IMR-90 (cell line): ENCODE data around the gene MZF1. TPM values are rescaled to one million over a fixed set of nuclear protein-coding genes. Genes with fewer than 3 reads are reported as not detected.
A peak's percentile ranks its signal among the peaks of the same experiment; 100 is the strongest.

Source experiments
- ATAC-seq: fragments of 200-7000 bp; cut with Tn5 transposase; 2 replicates; pipeline ENCODE4 v1.9.1; 2020; ENCODE audit warnings: low read depth, mild to moderate bottlenecking, moderate library complexity
- BruUV-seq: library from RNA; stranded (reverse); fragments of 400-500 nt; replicated peaks from 2 replicates; lab custom pipeline; 2021; lab: Mats Ljungman, UMichigan
- CTCF ChIA-PET: fragments of 300-600 bp; formaldehyde crosslinking; extraction: SDS; loops from one replicate; lab custom pipeline; 2021; ENCODE audit warnings: antibody characterized with exemption; lab: Yijun Ruan, JAX
- POLR2A ChIA-PET: fragments of 300-600 bp; sonication (Branson Sonifier 250); formaldehyde crosslinking; loops from one replicate; lab custom pipeline; 2022; ENCODE audit warnings: antibody characterized with exemption; ENCODE audit not compliant: unreplicated experiment; lab: Charles Lee
- DNase-seq: peaks from one replicate; pipeline ENCODE4 v3.0.0; 2013
- H2AFZ ChIP-seq: replicated peaks from 2 replicates; pipeline ENCODE3; 2013; ENCODE audit warnings: low read length, mild to moderate bottlenecking; ENCODE audit not compliant: poor library complexity
- H2AK5ac ChIP-seq: 2 replicates; pipeline ENCODE4 v1.6.1; 2013; ENCODE audit warnings: low read depth, low read length, inconsistent platforms
- H2AK9ac ChIP-seq: replicated peaks from 2 replicates; pipeline ENCODE3; 2013; ENCODE audit warnings: mild to moderate bottlenecking, low read depth, low read length, moderate library complexity; ENCODE audit not compliant: poor library complexity
- H2BK120ac ChIP-seq: 2 replicates; pipeline ENCODE4 v1.6.1; 2013; ENCODE audit warnings: low read depth, low read length, inconsistent platforms
- H2BK15ac ChIP-seq: 3 replicates; pipeline ENCODE4 v1.6.1; 2013; ENCODE audit warnings: low read depth, low read length, inconsistent platforms
- H2BK20ac ChIP-seq: 2 replicates; pipeline ENCODE4 v1.6.1; 2013; ENCODE audit warnings: low read depth, mild to moderate bottlenecking, inconsistent platforms, low read length, moderate library complexity
- H2BK5ac ChIP-seq: 2 replicates; pipeline ENCODE4 v1.6.1; 2013; ENCODE audit warnings: mild to moderate bottlenecking, low read depth, low read length, inconsistent platforms; ENCODE audit not compliant: poor library complexity, severe bottlenecking
- H3K14ac ChIP-seq: replicated peaks from 2 replicates; pipeline ENCODE4 v1.6.1; 2013; ENCODE audit warnings: low read depth, low read length, inconsistent platforms
- H3K18ac ChIP-seq: 2 replicates; pipeline ENCODE4 v1.6.1; 2013; ENCODE audit warnings: low read depth, low read length, control low read depth
- H3K23ac ChIP-seq: 2 replicates; pipeline ENCODE4 v1.6.1; 2013; ENCODE audit warnings: low read depth, low read length, inconsistent platforms
- H3K27ac ChIP-seq: 2 replicates; pipeline ENCODE4 v1.5.1; 2013; ENCODE audit warnings: mild to moderate bottlenecking, control low read depth, low read length; ENCODE audit not compliant: insufficient read depth
- H3K27me3 ChIP-seq: 2 replicates; pipeline ENCODE4 v1.6.1; 2013; ENCODE audit warnings: low read length; ENCODE audit not compliant: control insufficient read depth, insufficient read depth
- H3K36me3 ChIP-seq: 2 replicates; pipeline ENCODE4 v1.6.1; 2013; ENCODE audit warnings: low read length, mixed read lengths; ENCODE audit not compliant: control insufficient read depth, insufficient read depth
- H3K4ac ChIP-seq: 2 replicates; pipeline ENCODE4 v1.6.1; 2013; ENCODE audit warnings: low read depth, low read length, inconsistent platforms
- H3K4me1 ChIP-seq: 2 replicates; pipeline ENCODE4 v1.6.1; 2013; ENCODE audit warnings: low read length, mixed read lengths; ENCODE audit not compliant: control insufficient read depth, insufficient read depth
- H3K4me2 ChIP-seq: 2 replicates; pipeline ENCODE4 v1.6.1; 2013; ENCODE audit warnings: low read depth, mild to moderate bottlenecking, control low read depth, low read length, moderate library complexity
- H3K4me3 ChIP-seq: 2 replicates; pipeline ENCODE4 v1.5.1; 2013; ENCODE audit warnings: low read depth, mild to moderate bottlenecking, control low read depth, low read length, moderate library complexity; ENCODE audit not compliant: insufficient read depth
- H3K56ac ChIP-seq: 2 replicates; pipeline ENCODE4 v1.6.1; 2013; ENCODE audit warnings: low read length, inconsistent platforms; ENCODE audit not compliant: insufficient read depth; ENCODE audit errors: extremely low read depth
- H3K79me1 ChIP-seq, 2 experiments: 2 replicates each; pipeline ENCODE4 v1.6.1; 2013; ENCODE audit warnings: low read length in 2 of 2, inconsistent platforms in 1 of 2, low read depth in 1 of 2
- H3K9ac ChIP-seq: 2 replicates; pipeline ENCODE4 v1.6.1; 2013; ENCODE audit warnings: low read depth, low read length, control low read depth
- H3K9me1 ChIP-seq: 2 replicates; pipeline ENCODE4 v1.6.1; 2013; ENCODE audit warnings: low read length, inconsistent platforms; ENCODE audit not compliant: insufficient read depth
- H3K9me3 ChIP-seq: 2 replicates; pipeline ENCODE4 v1.6.1; 2013; ENCODE audit warnings: low read length; ENCODE audit not compliant: control insufficient read depth, insufficient read depth
- H4K20me1 ChIP-seq: 2 replicates; pipeline ENCODE4 v1.6.1; 2013; ENCODE audit warnings: low read length, inconsistent platforms; ENCODE audit not compliant: insufficient read depth
- H4K5ac ChIP-seq: 2 replicates; pipeline ENCODE4 v1.6.1; 2013; ENCODE audit warnings: mild to moderate bottlenecking, low read depth, low read length, control low read depth
- H4K8ac ChIP-seq, 2 experiments: 2 replicates each; pipeline ENCODE4 v1.6.1; 2013; ENCODE audit warnings: low read depth in 2 of 2, low read length in 2 of 2, control low read depth in 1 of 2, inconsistent platforms in 1 of 2
- H4K91ac ChIP-seq: 2 replicates; pipeline ENCODE4 v1.6.1; 2013; ENCODE audit warnings: low read depth, low read length, inconsistent platforms; ENCODE audit not compliant: insufficient read depth
- BHLHE40 ChIP-seq: fragments of 150-350 bp; IDR thresholded peaks from 2 replicates; pipeline ENCODE4 v1.6.1; 2016; ENCODE audit warnings: mild to moderate bottlenecking, low read depth, low read length
- CEBPB ChIP-seq: IDR thresholded peaks from 2 replicates; pipeline ENCODE4 v1.6.1; 2012; ENCODE audit warnings: low read depth, low read length, improper control_type of control experiment
- CHD1 ChIP-seq: IDR thresholded peaks from 2 replicates; pipeline ENCODE4 v1.6.1; 2012; ENCODE audit warnings: low read depth, low read length, improper control_type of control experiment
- CTCF ChIP-seq: conservative IDR thresholded peaks from 2 replicates; pipeline ENCODE4 v1.5.1; 2012; ENCODE audit warnings: mild to moderate bottlenecking, low read depth, low read length, improper control_type of control experiment
- FOS ChIP-seq: fragments of 150-350 bp; IDR thresholded peaks from 2 replicates; pipeline ENCODE4 v1.6.1; 2016; ENCODE audit warnings: low read depth, low read length
- MAFK ChIP-seq: IDR thresholded peaks from 2 replicates; pipeline ENCODE4 v1.6.1; 2012; ENCODE audit warnings: low read depth, low read length, improper control_type of control experiment
- MXI1 ChIP-seq: IDR thresholded peaks from 2 replicates; pipeline ENCODE4 v1.6.1; 2012; ENCODE audit warnings: low read depth, mild to moderate bottlenecking, low read length, moderate library complexity, borderline replicate concordance
- NFE2L2 ChIP-seq: fragments of 150-350 bp; IDR thresholded peaks from 2 replicates; pipeline ENCODE4 v1.6.1; 2016; ENCODE audit warnings: low read depth, mild to moderate bottlenecking, low read length
- POLR2A ChIP-seq: IDR thresholded peaks from 2 replicates; pipeline ENCODE4 v1.6.1; 2012; ENCODE audit warnings: mild to moderate bottlenecking, low read depth, low read length
- RCOR1 ChIP-seq: IDR thresholded peaks from 2 replicates; pipeline ENCODE4 v1.6.1; 2012; ENCODE audit warnings: mild to moderate bottlenecking, low read length, improper control_type of control experiment; ENCODE audit not compliant: insufficient replicate concordance
- RFX5 ChIP-seq: IDR thresholded peaks from 2 replicates; pipeline ENCODE4 v1.8.0; 2012; ENCODE audit warnings: low read depth, mild to moderate bottlenecking, low read length, moderate library complexity
- SMC3 ChIP-seq: fragments of 150-350 bp; IDR thresholded peaks from 2 replicates; pipeline ENCODE4 v1.6.1; 2016; ENCODE audit warnings: low read depth, mild to moderate bottlenecking, antibody characterized with exemption, low read length, moderate library complexity
- WGBS, 2 experiments: methylation state at CpG; one replicate each; pipeline versions ENCODE4 v1.1.5 to v1.1.7; 2013; ENCODE audit warnings: missing lambda C conversion rate in 2 of 2; ENCODE audit not compliant: insufficient read length in 1 of 2; ENCODE audit errors: extremely low coverage in 2 of 2; 5-methylcytosine and 5-hydroxymethylcytosine counted together
- dilution Hi-C: fragments of 300-500 bp; cut with HindIII; formaldehyde crosslinking; loops from one replicate; pipeline ENCODE4 v1.14.3; 2018; ENCODE audit warnings: low sequenced_read_pairs; ENCODE audit not compliant: unreplicated experiment
- in situ Hi-C: fragments of 300-500 bp; cut with MboI; formaldehyde crosslinking; loops from 3 replicates; pipeline ENCODE4 v1.14.3; 2019; ENCODE audit warnings: low sequenced_read_pairs, inconsistent platforms, mixed read lengths
- intact Hi-C: fragments of 100-400 bp; cut with micrococcal nuclease; formaldehyde crosslinking; loops from 2 replicates; pipeline ENCODE4 v1.10.0; 2022
- polyA plus RNA-seq, 3 experiments: library from polyadenylated mRNA; depleted of rRNA; stranded (reverse); fragments of >200 nt; gene quantifications; 2 replicates each; pipeline ENCODE4 v1.2.3, GENCODE V29; 2012; ENCODE audit warnings: low replicate concordance in 1 of 3
- total RNA-seq: library from RNA; depleted of rRNA; stranded (reverse); fragments of >200 nt; gene quantifications from 2 replicates; pipeline ENCODE4 v1.2.3, GENCODE V29; 2012
- TF ChIP-seq, protein P1 (sequence below): fragments of 150-350 bp; IDR thresholded peaks from 2 replicates; pipeline ENCODE4 v1.6.1; 2016; ENCODE audit warnings: low read depth, mild to moderate bottlenecking, low read length, moderate library complexity, borderline replicate concordance
- TF ChIP-seq, protein P2 (sequence below): fragments of 150-350 bp; IDR thresholded peaks from 2 replicates; pipeline ENCODE4 v1.6.1; 2017; ENCODE audit warnings: mild to moderate bottlenecking, antibody characterized with exemption, low read length, low read depth

MZF1 gene
- total and polyA plus RNA-seq, 2 of the 4 experiments (the other 2 are of a cell fraction): 3.4 to 15.0 TPM

- BruUV-seq: no TSS peak
- ATAC-seq: no peak
- WGBS, 2 experiments: 5% methylated on average over 14 of the region's 22 CpGs; no CpG with 5 or more reads in 1 of the 2 experiments
- TF ChIP-seq NFE2L2 (no peak), CEBPB (no peak), FOS (no peak), RCOR1 (no peak), POLR2A (no peak), CHD1 (no peak), SMC3 (no peak), MXI1 (no peak), MAFK (no peak), RFX5 (no peak), CTCF (no peak), BHLHE40 (no peak)
- TF ChIP-seq, protein P1, sequence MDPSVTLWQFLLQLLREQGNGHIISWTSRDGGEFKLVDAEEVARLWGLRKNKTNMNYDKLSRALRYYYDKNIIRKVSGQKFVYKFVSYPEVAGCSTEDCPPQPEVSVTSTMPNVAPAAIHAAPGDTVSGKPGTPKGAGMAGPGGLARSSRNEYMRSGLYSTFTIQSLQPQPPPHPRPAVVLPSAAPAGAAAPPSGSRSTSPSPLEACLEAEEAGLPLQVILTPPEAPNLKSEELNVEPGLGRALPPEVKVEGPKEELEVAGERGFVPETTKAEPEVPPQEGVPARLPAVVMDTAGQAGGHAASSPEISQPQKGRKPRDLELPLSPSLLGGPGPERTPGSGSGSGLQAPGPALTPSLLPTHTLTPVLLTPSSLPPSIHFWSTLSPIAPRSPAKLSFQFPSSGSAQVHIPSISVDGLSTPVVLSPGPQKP: no peak
- TF ChIP-seq, protein P2, sequence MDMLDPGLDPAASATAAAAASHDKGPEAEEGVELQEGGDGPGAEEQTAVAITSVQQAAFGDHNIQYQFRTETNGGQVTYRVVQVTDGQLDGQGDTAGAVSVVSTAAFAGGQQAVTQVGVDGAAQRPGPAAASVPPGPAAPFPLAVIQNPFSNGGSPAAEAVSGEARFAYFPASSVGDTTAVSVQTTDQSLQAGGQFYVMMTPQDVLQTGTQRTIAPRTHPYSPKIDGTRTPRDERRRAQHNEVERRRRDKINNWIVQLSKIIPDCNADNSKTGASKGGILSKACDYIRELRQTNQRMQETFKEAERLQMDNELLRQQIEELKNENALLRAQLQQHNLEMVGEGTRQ: no peak
Observed at GRCh38 chr19:58518256-58519086, 54.7 kb downstream of the MZF1 start.

More at GRCh38 chr19:58518256-58519086, 54.7 kb downstream of the MZF1 start:
- Histone ChIP-seq H3K4me3 (peak overlapping the region; percentile 69), H2AFZ (peak overlapping the region; percentile 98), H4K91ac (peak overlapping the region; percentile 93), H3K79me1 (peaks cover 0 to 53% of the 10 kb centered on the region in 2 experiments; a peak in 3 of 4 replicates), H3K18ac (no peak overlapping the region), H3K36me3 (peaks cover 16% of the 10 kb centered on the region), H3K14ac (peak overlapping the region; percentile 80), H3K27ac (peak overlapping the region; percentile 93), H3K4me1 (peaks cover 6% of the 10 kb centered on the region), H3K9me3 (no peaks in the 10 kb centered on the region), H2AK9ac (peak overlapping the region; percentile 98), H3K56ac (peak overlapping the region; percentile 80), H2BK20ac (no peak overlapping the region), H3K23ac (peak overlapping the region; percentile 68), H3K9ac (peak overlapping the region; percentile 96), H3K4me2 (peak overlapping the region; percentile 94), H3K4ac (peak overlapping the region; percentile 85), H2BK5ac (peak overlapping the region; percentile 44), H2BK120ac (no peak overlapping the region), H3K9me1 (peaks cover 11% of the 10 kb centered on the region), H3K27me3 (no peaks in the 10 kb centered on the region), H2AK5ac (peak overlapping the region; percentile 81), H2BK15ac (no peak overlapping the region), H4K20me1 (peaks cover 26% of the 10 kb centered on the region), H4K8ac (peak overlapping the region; percentile 87 to 93; a peak in 3 of 4 replicates), H4K5ac (peak overlapping the region; percentile 21)
- intact Hi-C loops: loop anchor here (1.0 to 5.0 kb wide), 3 partner anchors 19 to 211 kb away; partner anchors contain the start of genes ERVK3-1 and MZF1
- in situ Hi-C loops: no loop called here
- CTCF ChIA-PET: interaction anchor here (0.6 to 1.1 kb wide), 2 partner anchors 13 to 25 kb away, joined by 4 to 6 read pairs; partner anchors contain the start of gene TRIM28
- DNase-seq: no peak
- POLR2A ChIA-PET: interaction anchor here (1.5 kb wide), 1 partner anchor 25 kb away, joined by 6 read pairs; the partner anchor contains the start of gene TRIM28
- dilution Hi-C loops: no loop called here
